ENCODE data around the gene ABCD4. TPM values are rescaled to one million over a fixed set of nuclear protein-coding genes. Genes with fewer than 3 reads are reported as not detected.

The ABCD4 gene
- total RNA-seq, 1 experiment from 2014 or later, result 46.7 TPM

- H3K4me3 ChIP-seq (ENCODE audit: low read depth, low read length, poor library complexity, severe bottlenecking), result no peak overlapping the region
- DNase-seq (ENCODE audit: low spot score), result no peak
- H3K27ac ChIP-seq (ENCODE audit: low read depth, low read length, poor library complexity, severe bottlenecking), result no peak overlapping the region
- H3K36me3 ChIP-seq (ENCODE audit: insufficient read depth, low read length, poor library complexity, severe bottlenecking), result peaks cover 11% of the 10 kb centered on the region
- BruUV-seq (replicated peaks), result no TSS peak
- TF ChIP-seq EZH2 (IDR thresholded peaks at IDR 0.05; ENCODE audit: borderline replicate concordance, low read depth, low read length, poor library complexity, severe bottlenecking) (no peak), CTCF (conservative IDR thresholded peaks at IDR 0.05; ENCODE audit: low read depth, low read length) (no peak)
- CTCF ChIA-PET, result interaction anchor here (0.6 kb wide), 1 partner anchor 582 kb away, joined by 6 read pairs; the partner anchor contains the start of gene PNMA1
- H3K9me3 ChIP-seq (ENCODE audit: low read depth, low read length, poor library complexity, severe bottlenecking), result no peaks in the 10 kb centered on the region
- intact Hi-C loops (cut with micrococcal nuclease; ENCODE audit: unreplicated experiment), result no loop called here
- H3K27me3 ChIP-seq (replicated peaks; ENCODE audit: insufficient read depth, low read depth, low read length, poor library complexity), result no peaks in the 10 kb centered on the region
- POLR2A ChIA-PET (ENCODE audit: low non-redundant PET), result no interaction called here
- peaks cover 5% of the 10 kb centered on the region for H3K4me1 ChIP-seq (ENCODE audit: insufficient read depth, low read length, poor library complexity, severe bottlenecking)
These were observed 6.7 kb downstream of the ABCD4 start for GRCh38 chr14:74296037-74296467.

GRCh38 chr14:74293606-74294005 lies 9.1 kb downstream of the ABCD4 start:
- no peak for TF ChIP-seq CTCF (conservative IDR thresholded peaks at IDR 0.05; ENCODE audit: low read depth, low read length)
- no peak for TF ChIP-seq EZH2 (IDR thresholded peaks at IDR 0.05; ENCODE audit: borderline replicate concordance, low read depth, low read length, poor library complexity, severe bottlenecking)
- ChIA-PET CTCF (interaction anchor here (0.6 kb wide), 1 partner anchor 79 kb away, joined by 3 read pairs; no protein-coding TSS in a partner anchor), POLR2A (ENCODE audit: low non-redundant PET) (no interaction called here)
- peaks cover 23% of the 10 kb centered on the region for H3K36me3 ChIP-seq (ENCODE audit: insufficient read depth, low read length, poor library complexity, severe bottlenecking)
- BruUV-seq (replicated peaks), result no TSS peak
- no peak overlapping the region for H3K4me3 ChIP-seq (ENCODE audit: low read depth, low read length, poor library complexity, severe bottlenecking)
- H3K9me3 ChIP-seq (ENCODE audit: low read depth, low read length, poor library complexity, severe bottlenecking), result no peaks in the 10 kb centered on the region
- H3K4me1 ChIP-seq (ENCODE audit: insufficient read depth, low read length, poor library complexity, severe bottlenecking), result peaks cover under 1% of the 10 kb centered on the region
- H3K27me3 ChIP-seq (replicated peaks; ENCODE audit: insufficient read depth, low read depth, low read length, poor library complexity), result no peaks in the 10 kb centered on the region
- intact Hi-C loops (cut with micrococcal nuclease; ENCODE audit: unreplicated experiment), result no loop called here
- DNase-seq (ENCODE audit: low spot score), result no peak
- no peak overlapping the region for H3K27ac ChIP-seq (ENCODE audit: low read depth, low read length, poor library complexity, severe bottlenecking)

- H3K4me1 ChIP-seq (ENCODE audit: insufficient read depth, low read length, poor library complexity, severe bottlenecking), result no peaks in the 10 kb centered on the region
- BruUV-seq (replicated peaks), result no TSS peak
- intact Hi-C loops (cut with micrococcal nuclease; ENCODE audit: unreplicated experiment), result no loop called here
- no peak overlapping the region for H3K27ac ChIP-seq (ENCODE audit: low read depth, low read length, poor library complexity, severe bottlenecking)
- no peak for TF ChIP-seq CTCF (conservative IDR thresholded peaks at IDR 0.05; ENCODE audit: low read depth, low read length)
- no peak for TF ChIP-seq EZH2 (IDR thresholded peaks at IDR 0.05; ENCODE audit: borderline replicate concordance, low read depth, low read length, poor library complexity, severe bottlenecking)
- H3K27me3 ChIP-seq (replicated peaks; ENCODE audit: insufficient read depth, low read depth, low read length, poor library complexity), result no peaks in the 10 kb centered on the region
- H3K4me3 ChIP-seq (ENCODE audit: low read depth, low read length, poor library complexity, severe bottlenecking), result no peak overlapping the region
- peaks cover 18% of the 10 kb centered on the region for H3K36me3 ChIP-seq (ENCODE audit: insufficient read depth, low read length, poor library complexity, severe bottlenecking)
- no peak for DNase-seq (ENCODE audit: low spot score)
- CTCF ChIA-PET, result no interaction called here
- H3K9me3 ChIP-seq (ENCODE audit: low read depth, low read length, poor library complexity, severe bottlenecking), result no peaks in the 10 kb centered on the region
- POLR2A ChIA-PET (ENCODE audit: low non-redundant PET), result no interaction called here
These were observed 10.7 kb downstream of the ABCD4 start for GRCh38 chr14:74292061-74292460.

Measured in A673 (cell line).